Hepatocyte (in vitro differentiated cells): ENCODE measurements around the gene TRIM56.

Experiments used
- EZH2 ChIP-seq: fragments of 200-600 bp; sonication (generic); IDR thresholded peaks from 2 replicates; pipeline ENCODE4 v1.6.1; 2016; ENCODE audit warnings: antibody characterized with exemption, mild to moderate bottlenecking, borderline replicate concordance
- TF ChIP-seq, protein P1 (sequence below): fragments of 200-600 bp; sonication (generic); IDR thresholded peaks from 2 replicates; pipeline ENCODE4 v1.5.1; 2016; ENCODE audit warnings: antibody characterized with exemption, mild to moderate bottlenecking; ENCODE audit not compliant: poor library complexity

DNA sequence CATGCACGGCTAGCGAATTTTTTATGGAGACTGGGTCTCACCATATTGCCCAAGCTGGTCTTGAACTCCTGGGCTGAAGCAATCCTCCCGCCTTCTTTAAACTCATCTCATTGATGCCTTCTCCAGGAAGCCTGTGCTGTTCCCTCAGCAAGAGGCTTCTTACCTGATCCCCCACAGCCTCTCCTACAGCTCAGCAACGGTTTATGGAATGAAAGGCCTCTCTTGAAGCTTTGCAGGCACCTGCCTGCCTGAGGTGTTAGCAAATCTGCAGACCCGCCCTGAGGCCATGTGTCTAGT, 468 bp upstream of the TRIM56 start:
- TF ChIP-seq, protein P1, sequence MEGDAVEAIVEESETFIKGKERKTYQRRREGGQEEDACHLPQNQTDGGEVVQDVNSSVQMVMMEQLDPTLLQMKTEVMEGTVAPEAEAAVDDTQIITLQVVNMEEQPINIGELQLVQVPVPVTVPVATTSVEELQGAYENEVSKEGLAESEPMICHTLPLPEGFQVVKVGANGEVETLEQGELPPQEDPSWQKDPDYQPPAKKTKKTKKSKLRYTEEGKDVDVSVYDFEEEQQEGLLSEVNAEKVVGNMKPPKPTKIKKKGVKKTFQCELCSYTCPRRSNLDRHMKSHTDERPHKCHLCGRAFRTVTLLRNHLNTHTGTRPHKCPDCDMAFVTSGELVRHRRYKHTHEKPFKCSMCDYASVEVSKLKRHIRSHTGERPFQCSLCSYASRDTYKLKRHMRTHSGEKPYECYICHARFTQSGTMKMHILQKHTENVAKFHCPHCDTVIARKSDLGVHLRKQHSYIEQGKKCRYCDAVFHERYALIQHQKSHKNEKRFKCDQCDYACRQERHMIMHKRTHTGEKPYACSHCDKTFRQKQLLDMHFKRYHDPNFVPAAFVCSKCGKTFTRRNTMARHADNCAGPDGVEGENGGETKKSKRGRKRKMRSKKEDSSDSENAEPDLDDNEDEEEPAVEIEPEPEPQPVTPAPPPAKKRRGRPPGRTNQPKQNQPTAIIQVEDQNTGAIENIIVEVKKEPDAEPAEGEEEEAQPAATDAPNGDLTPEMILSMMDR, result no peak
- no peak for TF ChIP-seq EZH2
